Measurements from ENCODE around the gene MMP14. TPM values are rescaled to one million over a fixed set of nuclear protein-coding genes. Genes with fewer than 3 reads are reported as not detected.
"Not testable (repeated sequence)": the region's sequence is repeated elsewhere in the genome, so short reads cannot be mapped to it uniquely, and the experiment has no call there.

MMP14 gene
- total RNA-seq, 6 experiments from 2014 or later, result 8.7 to 26.0 (median 12.8) TPM

DNA sequence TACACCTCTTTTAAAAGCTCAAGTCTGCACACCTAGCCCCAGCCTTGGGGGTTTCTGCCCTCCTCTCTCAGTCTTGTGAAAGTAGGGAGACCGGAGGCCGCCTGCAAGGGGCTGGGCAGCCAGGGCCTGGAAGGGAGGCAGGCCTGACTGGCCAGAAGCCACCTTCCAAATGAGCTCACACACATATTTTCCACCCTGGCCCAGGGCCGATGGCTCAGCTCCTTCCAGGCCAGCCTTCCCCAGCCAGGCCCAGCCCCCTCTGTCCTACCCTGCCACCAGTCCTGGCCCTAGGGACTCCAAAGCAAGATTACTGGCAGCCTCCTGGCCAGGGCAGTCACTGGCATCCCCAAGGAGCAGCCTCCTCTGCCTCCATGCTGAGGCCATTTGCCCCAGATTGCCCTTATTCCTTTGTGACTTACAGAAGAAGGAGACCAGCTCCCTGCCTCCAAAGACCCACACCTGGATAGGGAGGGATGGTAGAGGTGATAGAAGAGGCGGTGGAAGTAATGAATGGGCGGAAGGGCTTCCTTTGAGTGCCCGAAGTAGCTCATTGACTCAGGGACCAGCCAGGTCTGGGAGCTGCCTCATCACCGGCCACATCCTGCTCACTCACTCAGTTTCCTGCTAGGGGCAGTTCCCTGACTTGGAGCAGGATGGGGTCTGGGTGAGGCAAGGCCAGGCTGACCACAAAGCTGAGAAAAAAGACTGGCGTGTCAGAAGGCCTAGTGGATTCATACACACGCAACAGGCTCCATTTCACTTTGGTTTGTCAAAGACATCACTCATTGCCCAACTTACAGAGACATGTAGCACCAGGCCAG lies 14.8 kb downstream of the MMP14 start:
- H3K27me3 ChIP-seq, result no peaks in the 10 kb centered on the region
- ATAC-seq (peak in 1 of 4 donors; percentile 54), DNase-seq (peak; percentile 63 to 78 (median 74))
- H3K36me3 ChIP-seq, result no peaks in the 10 kb centered on the region
- no peaks in the 10 kb centered on the region for H3K9me3 ChIP-seq
- 63% methylated on average over 4 of the region's 9 CpGs for WGBS (ENCODE audit: insufficient coverage, low coverage, low lambda C conversion rate, missing lambda C conversion rate)
- TF ChIP-seq CTCF (IDR thresholded peaks at IDR 0.05) (no peak), POLR2A (IDR thresholded peaks at IDR 0.05) (no peak)
- peak overlapping the region in 2 of 3 donors; percentile 21 to 53 for H3K27ac ChIP-seq
- H3K4me1 ChIP-seq, result no peaks in the 10 kb centered on the region
- no peak overlapping the region for H3K4me3 ChIP-seq
- intact Hi-C loops (cut with DNase I), result no loop called here

DNA sequence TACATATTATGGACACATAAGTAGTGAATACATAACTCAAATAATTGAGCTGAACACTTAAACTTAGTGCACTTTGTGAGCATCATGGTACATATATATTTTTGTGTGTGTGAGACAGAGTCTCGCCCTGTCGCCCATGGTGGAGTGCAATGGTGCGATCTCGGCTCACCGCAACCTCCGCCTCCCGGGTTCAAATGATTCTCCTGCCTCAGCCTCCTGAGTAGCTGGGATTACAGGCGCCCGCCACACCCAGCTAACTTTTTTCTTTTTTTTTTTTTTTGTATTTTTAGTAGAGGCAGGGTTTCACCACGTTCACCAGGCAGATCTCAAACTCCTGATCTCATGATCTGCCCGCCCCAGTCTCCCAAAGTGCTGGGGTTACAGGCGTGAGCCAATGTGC lies 15.8 kb downstream of the MMP14 start:
- H3K27me3 ChIP-seq; H3K9me3 ChIP-seq; intact Hi-C loops (cut with DNase I); H3K36me3 ChIP-seq; H3K4me3 ChIP-seq; ATAC-seq; DNase-seq; H3K4me1 ChIP-seq: not testable (repeated sequence)
- WGBS (ENCODE audit: insufficient coverage, low coverage, low lambda C conversion rate, missing lambda C conversion rate), result 80% methylated on average over 12 of the region's 12 CpGs
- peak overlapping the region in 2 of 3 donors; percentile 63 to 74 for H3K27ac ChIP-seq

DNA sequence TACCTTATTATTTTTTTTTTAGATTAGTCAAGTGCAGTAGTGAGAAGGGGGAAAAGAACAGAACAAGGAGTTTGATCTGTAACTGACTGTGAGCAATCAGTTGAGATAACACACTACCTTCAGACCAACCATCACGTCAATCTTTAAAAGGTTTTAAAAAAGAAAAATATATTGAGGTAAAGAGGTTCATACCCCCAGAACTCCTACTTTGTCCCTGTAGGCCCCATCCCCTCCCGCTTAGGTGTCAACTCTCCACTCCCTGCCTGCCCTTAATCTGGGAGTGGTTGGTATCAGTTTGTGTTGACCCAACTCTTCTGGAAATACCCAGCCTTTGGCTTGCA lies 16.2 kb downstream of the MMP14 start:
- 35% methylated on average over 2 of the region's 2 CpGs for WGBS (ENCODE audit: insufficient coverage, low coverage, low lambda C conversion rate, missing lambda C conversion rate)
- Histone ChIP-seq H3K4me1 (no peaks in the 10 kb centered on the region), H3K36me3 (no peaks in the 10 kb centered on the region), H3K9me3 (no peaks in the 10 kb centered on the region), H3K27me3 (no peaks in the 10 kb centered on the region), H3K27ac (peak overlapping the region; percentile 63 to 74 (median 72)), H3K4me3 (no peak overlapping the region)
- DNase-seq (no peak), ATAC-seq (no peak)
- intact Hi-C loops (cut with DNase I), result no loop called here
- TF ChIP-seq POLR2A (IDR thresholded peaks at IDR 0.05) (no peak), CTCF (IDR thresholded peaks at IDR 0.05) (no peak)

- ATAC-seq (peak; percentile 87 to 94 (median 94)), DNase-seq (peak; percentile 87 to 90 (median 88))
- TF ChIP-seq CTCF (IDR thresholded peaks at IDR 0.05) (peak; percentile 83 to 98 (median 90)), POLR2A (IDR thresholded peaks at IDR 0.05) (no peak)
- H3K4me3 ChIP-seq, result peak overlapping the region; percentile 41 to 58 (median 46)
- H3K27me3 ChIP-seq, result no peaks in the 10 kb centered on the region
- peak overlapping the region; percentile 63 to 74 (median 72) for H3K27ac ChIP-seq
- H3K36me3 ChIP-seq, result no peaks in the 10 kb centered on the region
- H3K9me3 ChIP-seq, result no peaks in the 10 kb centered on the region
- WGBS (ENCODE audit: insufficient coverage, low coverage, low lambda C conversion rate, missing lambda C conversion rate), result 0% methylated on average over 12 of the region's 20 CpGs
- intact Hi-C loops (cut with DNase I), result no loop called here
- no peaks in the 10 kb centered on the region for H3K4me1 ChIP-seq
Measured at GRCh38 chr14:22852940-22853767, 16.8 kb downstream of the MMP14 start.

DNA sequence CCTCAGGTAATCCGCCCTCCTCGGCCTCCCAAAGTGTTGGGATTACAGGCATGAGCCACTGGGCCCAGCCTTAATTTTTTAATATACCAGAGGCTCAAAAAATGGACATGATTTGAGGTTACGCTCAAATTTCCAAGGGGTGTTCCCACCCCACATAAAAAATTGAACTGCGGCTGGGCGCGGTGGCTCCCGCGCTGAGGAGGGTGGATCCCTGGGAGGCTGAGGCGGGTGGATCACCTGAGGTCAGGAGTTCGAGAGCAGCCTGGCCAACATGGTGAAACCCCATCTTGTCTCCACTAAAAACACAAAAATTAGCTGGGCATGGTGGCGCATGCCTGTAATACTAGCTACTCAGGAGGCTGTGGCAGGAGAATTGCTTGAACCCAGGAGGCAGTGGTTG lies 17.9 kb downstream of the MMP14 start:
- H3K4me3 ChIP-seq; H3K27me3 ChIP-seq; H3K9me3 ChIP-seq; H3K4me1 ChIP-seq; intact Hi-C loops (cut with DNase I); H3K27ac ChIP-seq; H3K36me3 ChIP-seq; ATAC-seq: not testable (repeated sequence)
- 93% methylated on average over 10 of the region's 11 CpGs for WGBS (ENCODE audit: insufficient coverage, low coverage, low lambda C conversion rate, missing lambda C conversion rate)
- DNase-seq, result peak in 1 of 3 donors; percentile 35
